ENCODE results near the gene TNNT2.

TNNT2 gene

DNA sequence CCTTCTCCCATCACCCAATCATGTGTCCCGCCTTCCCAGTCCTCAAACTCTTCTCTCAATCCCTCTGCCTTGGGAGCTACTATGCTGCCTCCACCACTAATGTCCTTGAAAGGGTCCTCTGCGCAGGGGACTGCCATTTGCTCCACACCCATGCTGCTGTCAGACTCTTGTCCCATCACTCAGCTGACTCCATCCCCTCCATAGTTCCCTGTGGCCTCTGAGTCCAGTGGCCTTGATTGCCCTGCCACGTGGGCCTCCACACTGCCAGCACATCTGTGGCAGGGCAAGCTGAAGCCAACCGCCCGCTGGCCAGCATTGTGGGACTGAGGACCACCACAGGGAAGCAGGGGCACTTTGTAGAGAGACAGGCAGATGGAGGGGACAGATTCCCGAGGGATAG is 1.3 kb upstream of the TNNT2 start:
- in situ Hi-C loops (cut with MboI; ENCODE audit: low sequenced_read_pairs), result no loop called here

DNA sequence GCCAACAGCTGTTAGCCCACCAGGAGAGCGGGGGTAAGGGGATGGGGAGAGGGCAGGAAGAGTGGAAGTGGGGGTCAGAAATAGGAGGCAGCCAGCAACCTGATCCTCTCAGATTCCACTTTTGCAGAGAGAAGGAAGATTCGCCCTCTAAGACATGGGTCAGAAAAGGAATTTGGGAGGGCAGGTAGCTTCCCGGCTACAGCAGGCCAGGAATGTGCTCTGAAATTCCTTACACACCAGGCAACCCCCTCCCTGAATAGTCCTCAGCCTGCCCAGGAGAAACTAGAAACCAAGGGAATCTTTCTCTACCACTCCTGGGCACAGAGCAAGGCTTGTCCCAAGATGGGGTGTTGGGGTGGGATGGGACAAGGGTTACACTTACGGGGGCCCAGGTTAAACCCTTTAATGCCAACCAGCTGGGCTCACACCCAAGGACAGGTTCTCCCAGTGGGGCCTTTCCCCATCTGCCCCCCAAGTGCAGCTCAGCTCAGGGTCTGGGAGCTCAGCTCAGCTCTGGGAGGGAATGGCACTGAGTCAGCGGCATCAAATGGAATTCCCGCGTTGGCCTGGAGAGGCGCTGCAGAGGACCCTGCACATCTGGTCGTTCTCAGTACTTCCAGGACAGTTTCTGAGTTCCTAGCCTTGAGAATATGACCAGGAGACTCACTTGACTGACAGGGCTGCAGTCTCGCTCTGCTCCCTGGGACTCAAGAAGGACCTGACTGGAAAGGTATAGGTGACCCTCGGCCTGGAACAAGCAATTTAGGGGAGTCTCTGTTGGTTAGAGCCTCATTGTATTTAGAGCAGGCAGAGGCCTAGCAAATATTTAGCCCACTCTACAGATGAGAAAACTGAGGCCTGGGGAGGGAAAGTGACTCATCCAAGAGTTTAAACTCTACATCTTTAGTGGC is 761 bp downstream of the TNNT2 start:
- in situ Hi-C loops (cut with MboI; ENCODE audit: low sequenced_read_pairs), result no loop called here

DNA sequence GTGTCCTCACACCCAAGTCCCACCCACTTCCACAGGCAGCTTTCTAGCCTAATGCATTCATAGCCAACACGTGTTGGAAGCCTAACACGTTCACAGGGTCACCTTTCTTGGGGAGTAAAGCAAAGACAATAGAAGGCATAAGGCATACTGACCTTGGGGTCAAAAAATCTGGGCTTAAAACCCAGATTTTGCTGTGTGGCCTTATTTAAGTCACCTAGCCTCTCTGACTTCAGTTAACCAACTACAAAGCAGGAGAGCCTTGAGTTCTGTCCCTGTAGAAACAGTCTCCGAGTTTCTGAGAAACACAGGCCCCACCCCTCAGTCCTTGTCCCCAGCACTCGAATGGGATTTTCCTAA is 1.4 kb downstream of the TNNT2 start:
- in situ Hi-C loops (cut with MboI; ENCODE audit: low sequenced_read_pairs), result no loop called here

DNA sequence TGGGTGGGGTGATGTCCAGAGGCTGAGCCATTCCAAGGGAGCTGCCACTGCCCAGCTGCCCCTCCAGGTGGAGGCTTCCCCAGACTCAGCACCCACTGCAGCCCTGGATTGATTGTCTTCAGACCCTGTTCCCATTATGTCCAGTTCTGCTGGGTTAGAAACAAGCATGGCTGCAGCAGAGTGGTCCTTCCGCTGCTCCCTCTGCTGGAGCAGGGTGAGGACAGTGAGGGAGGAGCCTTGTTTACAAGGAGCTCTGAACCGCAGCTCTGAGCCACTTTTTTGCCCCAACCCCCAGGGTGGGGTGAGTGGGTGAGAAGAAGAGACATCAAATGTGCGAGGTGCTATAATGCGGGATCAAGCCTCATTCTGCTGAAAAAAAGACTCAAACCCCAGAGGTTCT is 2.3 kb downstream of the TNNT2 start:
- in situ Hi-C loops (cut with MboI; ENCODE audit: low sequenced_read_pairs), result no loop called here

DNA sequence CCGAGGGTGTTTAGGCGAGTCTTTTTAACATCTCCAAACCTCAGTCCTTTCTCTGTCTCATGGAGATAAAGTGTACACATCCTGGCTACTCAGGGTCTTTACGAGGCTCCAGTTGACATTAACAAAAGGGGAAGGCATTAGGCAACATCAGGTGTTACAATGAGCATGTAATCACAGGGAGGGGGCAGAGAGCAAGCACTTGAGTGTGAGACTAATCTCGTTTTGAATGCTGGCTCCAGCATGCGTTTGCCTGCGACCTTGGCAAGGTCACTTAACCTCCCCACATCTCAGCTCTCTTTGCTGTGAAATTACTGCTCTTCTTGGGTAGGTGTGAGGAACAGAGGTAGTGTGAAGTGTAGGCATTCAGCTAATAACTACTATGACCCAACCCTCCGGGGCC is 3.1 kb downstream of the TNNT2 start:
- in situ Hi-C loops (cut with MboI; ENCODE audit: low sequenced_read_pairs), result no loop called here

DNA sequence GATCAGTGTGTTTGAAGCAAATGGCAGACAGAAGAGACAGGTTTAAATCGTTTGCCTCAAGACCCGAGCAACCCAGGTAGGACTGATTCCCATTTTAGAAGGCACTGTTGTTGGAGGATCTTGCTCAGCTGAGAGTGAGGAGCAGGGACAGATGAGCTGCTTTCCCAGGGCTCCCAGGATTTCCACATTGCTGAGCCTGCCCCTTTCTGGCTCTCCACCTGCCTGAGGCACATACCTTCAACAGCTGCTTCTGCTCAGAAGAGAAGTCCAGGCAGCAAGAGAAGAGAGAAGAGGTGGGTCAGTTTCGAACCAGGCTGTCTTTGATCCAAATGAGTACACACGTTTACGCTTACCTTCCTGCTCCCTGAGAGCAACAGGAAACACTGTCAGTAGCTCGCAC is 5.7 kb downstream of the TNNT2 start:
- in situ Hi-C loops (cut with MboI; ENCODE audit: low sequenced_read_pairs), result no loop called here

DNA sequence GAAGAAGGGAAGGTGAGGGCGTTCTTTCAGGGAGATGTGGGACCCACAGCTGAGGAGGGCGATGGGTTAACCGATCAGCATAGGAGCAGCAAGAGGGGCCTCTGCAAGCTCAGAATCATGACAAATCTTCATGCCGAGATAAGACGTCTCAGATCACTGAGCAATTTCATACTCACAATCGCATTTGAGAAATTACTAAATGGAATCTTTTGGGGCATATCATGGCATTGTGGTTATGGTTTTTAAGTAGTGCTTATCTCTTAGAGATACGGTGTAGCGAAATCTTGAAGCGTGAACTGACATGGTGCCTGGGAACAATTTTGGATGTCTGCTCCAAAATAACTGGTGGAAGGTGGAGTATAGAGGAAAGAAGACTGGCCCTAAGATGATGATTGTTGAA is 6.2 kb downstream of the TNNT2 start:
- in situ Hi-C loops (cut with MboI; ENCODE audit: low sequenced_read_pairs), result no loop called here

DNA sequence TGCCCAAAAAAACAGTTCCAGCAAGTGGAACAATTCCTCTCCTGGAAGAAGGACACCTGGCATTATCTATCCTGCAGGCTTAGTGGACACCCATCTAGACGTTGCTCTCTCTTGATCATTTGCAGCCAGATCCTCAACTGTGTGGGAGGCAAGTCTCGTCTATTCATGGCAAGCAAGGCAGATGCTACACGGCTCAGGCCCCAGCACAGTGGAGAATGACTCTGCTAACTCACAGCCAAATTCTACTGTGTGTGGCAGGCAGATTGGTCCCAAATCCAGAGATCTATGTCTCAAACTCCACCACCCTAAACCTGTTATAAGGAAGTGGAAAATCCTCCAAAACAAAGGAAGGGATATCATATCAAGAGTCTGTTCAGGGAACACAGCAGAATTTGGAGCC is 7.0 kb downstream of the TNNT2 start:
- in situ Hi-C loops (cut with MboI; ENCODE audit: low sequenced_read_pairs), result no loop called here

DNA sequence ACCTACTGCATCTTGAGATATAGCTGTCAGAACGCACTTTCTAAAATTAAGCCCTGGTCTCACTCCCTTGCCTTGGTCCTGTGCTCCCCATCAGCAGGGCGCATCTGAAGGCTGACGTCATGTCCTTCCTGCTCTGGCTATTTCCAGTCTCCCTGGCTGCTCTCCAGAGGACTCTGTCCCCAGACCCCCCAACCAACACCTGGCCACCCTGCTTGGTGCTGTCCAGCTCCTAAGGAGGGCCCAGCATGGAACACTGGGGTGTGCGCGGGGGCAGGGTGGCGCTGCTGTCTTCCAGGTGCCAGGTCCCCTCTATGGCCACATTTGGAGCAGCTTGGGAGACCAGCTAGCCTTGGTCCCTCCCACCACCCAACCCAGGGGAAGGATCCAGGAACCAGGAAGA is 8.3 kb downstream of the TNNT2 start:
- in situ Hi-C loops (cut with MboI; ENCODE audit: low sequenced_read_pairs), result no loop called here

DNA sequence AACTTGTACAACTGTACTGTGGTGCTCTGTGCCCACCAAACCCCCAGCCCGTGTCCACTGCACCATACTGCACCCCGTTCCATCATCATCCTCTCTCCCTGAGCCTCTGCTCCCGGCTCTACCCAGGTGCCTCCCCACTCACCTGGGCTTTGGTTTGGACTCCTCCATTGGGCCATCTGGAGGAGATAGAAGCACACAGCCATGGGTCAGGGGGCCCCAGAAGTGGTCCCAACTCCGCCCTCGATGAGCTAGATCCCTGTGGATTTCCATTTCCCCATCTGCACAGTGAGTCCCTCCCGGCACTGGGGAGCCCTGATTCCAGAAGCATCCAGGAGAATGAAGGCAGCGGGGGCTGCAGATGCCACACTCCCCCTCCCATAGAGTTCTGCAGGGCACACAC is 10.8 kb downstream of the TNNT2 start:
- in situ Hi-C loops (cut with MboI; ENCODE audit: low sequenced_read_pairs), result no loop called here

DNA sequence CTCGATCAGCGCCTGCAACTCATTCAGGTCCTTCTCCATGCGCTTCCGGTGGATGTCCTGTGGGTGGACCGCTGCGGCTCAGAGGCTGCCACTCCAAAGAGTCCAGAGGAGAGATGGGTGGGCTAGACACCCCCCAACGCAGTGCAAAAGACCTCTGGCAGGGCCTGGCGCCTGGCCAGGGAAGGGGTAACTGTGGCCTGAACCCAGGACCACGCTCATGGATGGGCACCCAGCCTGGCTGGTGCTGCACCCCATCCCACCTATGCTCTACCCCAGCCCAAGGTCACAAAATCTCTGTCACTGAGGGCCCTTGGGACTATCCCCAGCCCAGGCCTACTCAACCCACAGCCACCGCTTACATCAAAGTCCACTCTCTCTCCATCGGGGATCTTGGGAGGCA is 12.2 kb downstream of the TNNT2 start:
- in situ Hi-C loops (cut with MboI; ENCODE audit: low sequenced_read_pairs), result no loop called here

DNA sequence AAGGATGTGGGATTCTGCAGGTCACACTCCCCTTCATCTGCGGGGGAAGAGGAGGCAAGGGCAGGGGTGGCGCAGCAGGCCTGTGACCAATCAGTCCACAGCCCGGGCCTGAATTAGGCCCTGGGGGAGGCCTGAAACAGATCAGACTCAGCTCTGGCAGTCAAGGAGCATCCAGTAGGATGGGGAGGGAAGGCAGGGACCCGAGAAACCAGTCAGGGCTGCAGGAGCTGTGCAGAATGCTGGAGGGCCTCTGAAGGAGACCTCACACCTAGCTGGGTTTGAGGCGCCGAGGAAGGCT is 12.7 kb downstream of the TNNT2 start:
- in situ Hi-C loops (cut with MboI; ENCODE audit: low sequenced_read_pairs), result no loop called here

DNA sequence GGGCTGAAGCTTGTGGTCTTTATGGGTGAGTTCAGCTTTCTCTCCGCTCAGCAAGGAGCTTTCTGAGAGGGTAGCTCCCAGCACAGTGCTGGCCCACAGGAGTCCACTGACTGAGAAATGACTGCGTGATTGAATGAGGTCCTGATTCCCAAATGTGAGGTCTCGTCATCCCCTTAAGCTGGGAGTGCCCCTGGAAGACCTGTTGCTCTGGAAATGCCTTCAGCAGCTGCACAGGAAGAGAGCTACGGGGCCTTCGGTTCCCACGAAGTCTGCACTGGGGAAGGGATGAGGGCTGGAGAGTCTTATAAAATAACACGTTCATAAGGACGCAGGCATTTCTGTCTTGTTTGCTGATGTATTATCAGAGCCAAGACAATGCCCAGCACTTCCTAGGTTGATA is 14.0 kb downstream of the TNNT2 start:
- in situ Hi-C loops (cut with MboI; ENCODE audit: low sequenced_read_pairs), result no loop called here

DNA sequence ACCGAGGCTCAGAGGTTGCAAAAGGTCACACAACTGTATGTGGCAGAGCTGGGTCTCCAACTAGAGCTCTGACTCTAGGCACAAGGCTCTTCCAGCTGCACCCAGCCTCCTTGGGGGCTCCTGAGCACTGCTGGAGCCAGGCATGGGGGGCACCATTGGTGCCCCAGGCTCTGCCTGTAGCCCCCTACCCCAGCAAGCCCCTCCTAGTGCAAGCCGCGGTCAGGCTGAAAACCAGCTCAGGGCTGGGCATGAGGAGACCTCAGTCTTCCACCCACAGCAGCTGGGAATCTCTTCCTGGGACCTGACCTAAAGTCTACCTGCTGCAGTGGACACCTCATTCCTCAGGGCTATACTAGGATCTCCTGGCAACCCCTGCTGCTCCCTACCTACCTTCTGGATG is 14.6 kb downstream of the TNNT2 start:
- in situ Hi-C loops (cut with MboI; ENCODE audit: low sequenced_read_pairs), result no loop called here

DNA sequence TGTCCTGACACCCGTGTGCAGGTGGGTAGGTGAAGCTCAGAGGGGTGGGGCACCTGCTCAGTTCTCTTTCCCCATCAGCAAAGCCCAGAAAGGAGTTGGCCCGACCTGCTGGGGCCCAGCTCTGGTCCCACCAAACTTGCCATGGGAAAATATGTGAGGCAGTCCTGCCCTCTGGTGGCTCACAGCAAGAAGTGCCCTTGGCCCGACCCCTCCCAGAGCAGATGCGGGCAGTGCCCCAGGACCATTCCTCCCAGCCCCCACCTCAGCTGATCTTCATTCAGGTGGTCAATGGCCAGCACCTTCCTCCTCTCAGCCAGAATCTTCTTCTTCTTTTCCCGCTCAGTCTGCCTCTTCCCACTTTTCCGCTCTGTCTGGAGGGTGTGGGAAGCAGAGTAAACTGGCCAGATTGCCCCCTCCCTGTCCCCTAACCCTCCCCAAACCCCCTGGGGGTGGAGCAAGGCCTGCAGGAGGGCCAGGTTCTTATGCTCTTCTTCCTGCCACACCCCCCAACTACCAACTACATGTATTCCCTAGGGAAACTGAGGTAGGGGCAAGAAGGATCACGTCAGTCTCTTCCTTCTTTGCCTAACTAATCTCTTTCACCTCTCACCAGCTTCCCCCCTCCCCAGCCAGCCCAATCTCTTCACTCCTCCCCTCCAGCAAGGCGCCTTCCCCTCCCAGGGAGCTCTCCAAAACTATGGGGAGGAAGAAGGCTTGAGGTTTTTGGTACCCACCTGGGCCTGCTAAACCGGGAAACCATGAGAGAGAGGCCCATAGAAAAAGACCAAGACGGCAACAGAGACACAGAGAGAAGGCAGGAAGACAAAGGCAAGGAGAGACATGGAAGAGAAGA is 15.6 kb downstream of the TNNT2 start:
- in situ Hi-C loops (cut with MboI; ENCODE audit: low sequenced_read_pairs), result no loop called here

DNA sequence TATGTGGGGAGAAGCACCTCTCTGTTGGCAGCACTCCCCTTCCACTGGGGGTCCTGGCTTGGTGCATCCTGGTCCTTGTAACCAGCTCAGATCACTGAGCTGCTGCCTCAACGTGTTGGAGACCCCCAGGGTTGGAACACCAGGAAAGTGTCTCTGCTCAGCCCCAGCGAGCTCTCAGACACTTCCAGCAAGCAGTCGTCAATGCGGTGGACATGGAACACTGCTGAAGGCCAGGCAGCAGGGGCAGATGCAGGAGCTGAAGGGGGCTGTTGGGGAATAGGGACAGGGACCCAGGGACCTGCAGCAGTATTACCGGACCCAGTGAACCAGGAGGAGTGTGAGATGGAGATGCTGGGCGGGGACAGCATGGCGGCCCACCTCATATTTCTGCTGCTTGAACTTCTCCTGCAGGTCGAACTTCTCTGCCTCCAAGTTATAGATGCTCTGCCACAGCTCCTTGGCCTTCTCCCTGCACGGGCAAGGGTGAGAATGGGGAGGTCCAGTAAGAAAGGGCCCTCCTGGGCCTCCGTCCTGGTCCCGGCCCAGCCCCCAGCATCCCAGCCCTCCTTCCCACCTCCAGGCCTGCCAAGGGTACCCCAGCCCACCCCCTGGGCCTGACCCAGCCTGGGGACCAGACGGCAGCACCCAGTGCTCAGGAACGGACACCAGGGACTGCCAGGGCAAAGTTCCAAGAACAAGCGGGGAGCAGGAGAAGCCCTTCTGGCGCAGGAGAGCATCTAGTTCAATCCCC is 16.4 kb downstream of the TNNT2 start:
- in situ Hi-C loops (cut with MboI; ENCODE audit: low sequenced_read_pairs), result no loop called here

DNA sequence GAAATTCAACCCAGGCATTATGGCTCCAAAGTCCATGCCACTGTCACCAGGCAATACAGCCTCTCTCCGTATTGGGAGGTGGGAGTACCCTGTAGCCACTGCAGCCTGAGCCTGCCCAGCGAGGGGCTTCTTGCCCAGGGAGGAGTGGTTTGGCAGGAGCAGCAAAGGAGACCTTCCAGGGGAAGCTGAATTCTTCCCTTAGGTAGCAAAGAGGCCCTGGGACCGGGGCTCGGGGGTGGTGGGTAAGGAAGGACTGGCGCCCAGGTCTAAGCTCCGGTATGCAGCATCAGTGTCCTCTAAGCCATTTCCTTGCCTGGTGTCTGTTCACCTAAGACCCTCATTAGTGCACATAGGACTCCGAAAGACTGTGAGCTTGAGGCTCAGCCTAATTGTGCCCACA is 17.0 kb downstream of the TNNT2 start:
- in situ Hi-C loops (cut with MboI; ENCODE audit: low sequenced_read_pairs), result no loop called here

DNA sequence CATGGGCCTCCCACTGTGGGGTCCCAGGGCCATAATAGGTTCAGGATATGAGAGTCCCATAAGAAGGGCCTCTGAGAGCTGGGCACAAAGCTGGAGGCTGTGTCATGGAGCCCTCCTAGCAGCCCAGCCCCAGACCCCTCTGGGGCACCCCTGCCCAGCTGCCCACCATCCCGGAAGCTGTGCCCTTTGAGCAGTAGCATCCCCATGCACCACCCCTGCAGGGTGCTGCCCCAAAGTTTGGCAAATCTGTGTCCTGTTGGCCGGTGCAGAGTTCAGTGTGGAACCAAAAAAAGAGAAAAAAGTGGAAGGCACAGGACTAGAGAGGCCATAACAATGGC is 17.6 kb downstream of the TNNT2 start:
- in situ Hi-C loops (cut with MboI; ENCODE audit: low sequenced_read_pairs), result no loop called here

DNA sequence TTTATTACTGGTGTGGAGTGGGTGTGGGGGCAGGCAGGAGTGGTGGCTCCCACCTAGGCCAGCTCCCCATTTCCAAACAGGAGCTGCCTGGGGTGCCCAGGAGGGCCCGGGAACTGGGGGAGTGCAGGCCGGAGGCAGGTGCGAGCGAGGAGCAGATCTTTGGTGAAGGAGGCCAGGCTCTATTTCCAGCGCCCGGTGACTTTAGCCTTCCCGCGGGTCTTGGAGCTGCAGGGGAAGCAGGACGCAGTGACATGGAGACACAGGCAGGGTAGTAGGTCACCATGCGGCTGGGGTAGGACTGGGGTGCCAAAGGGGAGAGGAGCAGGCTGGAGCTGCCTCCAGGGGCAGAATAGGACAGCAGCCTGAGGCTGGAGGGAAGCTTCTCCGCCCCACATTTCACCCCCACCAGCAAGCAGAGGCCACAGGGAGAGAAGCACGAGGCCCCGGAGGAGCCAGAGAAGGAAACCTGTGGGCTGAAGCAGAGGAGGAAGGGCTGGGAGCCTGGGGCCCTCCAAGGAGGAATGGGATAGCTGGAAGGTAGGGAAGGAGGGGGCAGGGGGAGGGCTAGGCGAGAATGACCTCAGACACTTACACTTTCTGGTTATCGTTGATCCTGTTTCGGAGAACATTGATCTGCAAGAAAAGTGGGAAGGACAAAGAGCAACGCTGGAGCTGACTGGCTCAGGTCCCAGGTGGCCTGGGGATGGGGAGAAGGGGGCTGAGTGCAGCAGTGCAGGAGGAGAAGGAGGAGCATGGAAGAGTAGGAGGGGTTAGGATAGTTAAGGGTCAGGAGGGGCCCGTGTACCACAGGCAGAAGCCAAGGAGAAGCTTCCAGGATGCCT is 18.2 kb downstream of the TNNT2 start:
- in situ Hi-C loops (cut with MboI; ENCODE audit: low sequenced_read_pairs), result no loop called here

DNA sequence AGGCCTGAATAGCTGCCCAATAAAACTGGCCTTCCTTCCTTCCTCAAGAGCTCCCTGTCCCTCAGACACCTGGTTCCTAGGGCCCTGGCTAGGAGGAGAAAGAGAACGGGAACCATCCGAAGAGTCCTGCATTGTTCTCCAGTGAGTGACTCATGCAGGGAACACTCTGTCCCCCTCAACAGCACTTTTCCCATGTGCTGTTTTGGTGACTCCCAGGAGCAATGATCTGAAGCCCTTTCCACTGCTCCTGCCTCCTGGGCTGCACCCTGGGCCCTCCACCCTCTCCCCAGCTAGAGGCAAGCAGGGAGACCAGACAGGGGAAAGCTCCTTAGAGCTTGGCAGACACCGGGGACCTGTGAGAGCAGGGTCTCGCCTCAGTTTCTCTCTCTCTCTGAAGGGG is 18.9 kb downstream of the TNNT2 start:
- in situ Hi-C loops (cut with MboI; ENCODE audit: low sequenced_read_pairs), result no loop called here
